GM12878 (cell line): ENCODE data around the gene C10orf105. TPM values are rescaled to one million over a fixed set of nuclear protein-coding genes. Genes with fewer than 3 reads are reported as not detected.

ENCODE experiments used
- ATAC-seq: fragments of 200-7000 bp; cut with Tn5 transposase; 3 replicates; pipeline ENCODE4 v1.9.1; 2020; ENCODE audit warnings: mild to moderate bottlenecking, moderate library complexity
- BruUV-seq: library from RNA; stranded (reverse); fragments of 400-500 nt; replicated peaks from 2 replicates; lab custom pipeline; 2021; lab: Mats Ljungman, UMichigan
- CTCF ChIA-PET: fragments of 300-600 bp; sonication (Branson Sonifier 250); formaldehyde crosslinking; extraction: SDS; loops from one replicate; lab custom pipeline; 2021; ENCODE audit warnings: inconsistent platforms; lab: Yijun Ruan, JAX
- POLR2A ChIA-PET: fragments of 350-600 bp; formaldehyde crosslinking; extraction: SDS; loops from one replicate; lab custom pipeline; 2021; ENCODE audit warnings: inconsistent platforms; lab: Charles Lee
- RAD21 ChIA-PET: fragments of 300-600 bp; sonication (Branson Sonifier 250); formaldehyde crosslinking; loops from one replicate; lab custom pipeline; 2023; ENCODE audit warnings: antibody characterized with exemption; ENCODE audit not compliant: unreplicated experiment; lab: Charles Lee
- SMC1A ChIA-PET: fragments of 300-600 bp; sonication (Branson Sonifier 250); formaldehyde crosslinking; loops from one replicate; lab custom pipeline; 2023; ENCODE audit not compliant: unreplicated experiment, uncharacterized antibody; lab: Charles Lee
- DNase-seq: peaks from one replicate; pipeline ENCODE4 v3.0.0-alpha.2; 2011; ENCODE audit warnings: low read depth, low spot score
- FAIRE-seq: peaks from 3 replicates; lab custom pipeline; 2011; peaks lifted over from hg19 to GRCh38; lab: Jason Lieb, UNC
- H2AFZ ChIP-seq: 2 replicates; pipeline ENCODE4 v1.6.0; 2011; ENCODE audit warnings: low read depth, low read length, control low read depth; ENCODE audit not compliant: control insufficient read depth
- H3K27ac ChIP-seq: 2 replicates; pipeline ENCODE4 v1.5.1; 2011; ENCODE audit warnings: control low read depth; ENCODE audit not compliant: control insufficient read depth, insufficient read depth
- H3K27me3 ChIP-seq, 2 experiments: replicated peaks in 1 of 2; 2 replicates each; pipeline versions ENCODE4 v1.6.0 to v1.6.1; 2011; ENCODE audit warnings: low read length in 1 of 2; ENCODE audit not compliant: control insufficient read depth in 2 of 2, insufficient read depth in 2 of 2
- H3K36me3 ChIP-seq, 2 experiments: 2 replicates each; pipeline ENCODE4 v1.5.1; 2011; ENCODE audit warnings: low read length in 1 of 2; ENCODE audit not compliant: control insufficient read depth in 2 of 2, insufficient read depth in 2 of 2
- H3K4me1 ChIP-seq: 2 replicates; pipeline ENCODE4 v1.6.1; 2011; ENCODE audit warnings: mild to moderate bottlenecking, low read length, moderate library complexity, mixed read lengths; ENCODE audit not compliant: control insufficient read depth, insufficient read depth
- H3K4me2 ChIP-seq: 2 replicates; pipeline ENCODE4 v1.6.0; 2011; ENCODE audit warnings: control low read depth; ENCODE audit not compliant: control insufficient read depth, insufficient read depth
- H3K4me3 ChIP-seq: fragments of 200-600 bp; sonication (generic); 2 replicates; pipeline ENCODE4 v1.5.1; 2016
- H3K79me2 ChIP-seq: 2 replicates; pipeline ENCODE4 v1.6.0; 2011; ENCODE audit warnings: low read length; ENCODE audit not compliant: control insufficient read depth, insufficient read depth
- H3K9ac ChIP-seq: 2 replicates; pipeline ENCODE4 v1.8.0; 2011; ENCODE audit warnings: low read length, control low read depth, mixed read lengths; ENCODE audit not compliant: control insufficient read depth, insufficient read depth
- H3K9me3 ChIP-seq: replicated peaks from 3 replicates; pipeline ENCODE4 v1.5.1; 2011; ENCODE audit warnings: mild to moderate bottlenecking, low read length; ENCODE audit not compliant: control insufficient read depth, insufficient read depth
- H4K20me1 ChIP-seq: 2 replicates; pipeline ENCODE4 v1.6.0; 2011; ENCODE audit not compliant: control insufficient read depth, insufficient read depth
- ATF7 ChIP-seq: fragments of 450-650 bp; IDR thresholded peaks from 2 replicates; pipeline ENCODE4 v1.6.1; 2016; ENCODE audit warnings: low read depth, mild to moderate bottlenecking
- CHD1 ChIP-seq: IDR thresholded peaks from 2 replicates; pipeline ENCODE4 v1.6.1; 2012; ENCODE audit warnings: low read depth, low read length, improper control_type of control experiment
- FOXK2 ChIP-seq: fragments of 450-650 bp; IDR thresholded peaks from 2 replicates; pipeline ENCODE4 v1.6.1; 2017; ENCODE audit warnings: mild to moderate bottlenecking, moderate library complexity
- HCFC1 ChIP-seq: fragments of 150-350 bp; IDR thresholded peaks from 2 replicates; pipeline ENCODE4 v1.6.1; 2014; ENCODE audit warnings: low read length
- NFYA ChIP-seq: IDR thresholded peaks from 2 replicates; pipeline ENCODE4 v1.6.1; 2011; ENCODE audit warnings: low read depth, mild to moderate bottlenecking, low read length, improper control_type of control experiment, borderline replicate concordance
- PAX8 ChIP-seq: fragments of 450-650 bp; IDR thresholded peaks from 2 replicates; pipeline ENCODE4 v1.6.1; 2017; ENCODE audit warnings: mild to moderate bottlenecking, moderate library complexity
- SMAD5 ChIP-seq: IDR thresholded peaks from 2 replicates; pipeline ENCODE4 v1.6.1; 2016; ENCODE audit warnings: antibody characterized with exemption, low read depth
- STAT1 ChIP-seq: fragments of 450-650 bp; conservative IDR thresholded peaks from 2 replicates; pipeline ENCODE4 v1.6.1; 2014; ENCODE audit warnings: antibody characterized with exemption, mild to moderate bottlenecking
- TCF3 ChIP-seq: IDR thresholded peaks from 2 replicates; pipeline ENCODE4 v1.6.1; 2012; ENCODE audit warnings: low read depth, mild to moderate bottlenecking, low read length, borderline replicate concordance; ENCODE audit not compliant: insufficient read depth
- WRNIP1 ChIP-seq: IDR thresholded peaks from 2 replicates; pipeline ENCODE4 v1.6.1; 2011; ENCODE audit warnings: low read depth, low read length, improper control_type of control experiment, borderline replicate concordance
- YBX1 ChIP-seq: fragments of 450-650 bp; IDR thresholded peaks from 2 replicates; pipeline ENCODE4 v1.6.1; 2016; ENCODE audit warnings: antibody characterized with exemption
- WGBS: methylation state at CpG from one replicate; pipeline ENCODE4 v1.1.6; 2016; ENCODE audit warnings: low lambda C conversion rate; ENCODE audit not compliant: insufficient replicate concordance, insufficient coverage; ENCODE audit errors: missing lambda C conversion rate; 5-methylcytosine and 5-hydroxymethylcytosine counted together
- in situ Hi-C: fragments of 300-500 bp; cut with MboI; formaldehyde crosslinking; loops from 9 replicates; pipeline ENCODE4 v1.14.3; 2018; ENCODE audit warnings: mixed read lengths
- intact Hi-C: fragments of 100-400 bp; cut with micrococcal nuclease; formaldehyde crosslinking; loops from one replicate; pipeline ENCODE4 v1.14.2; 2022; ENCODE audit not compliant: unreplicated experiment
- polyA plus RNA-seq, 11 experiments: library from polyadenylated mRNA; depleted of rRNA in 4 of 11; unstranded in 6 of 11; stranded (reverse) in 5 of 11; fragments of >200 nt; fragmentation: Nextera tagmentation in 4 of 11; fragmentation: Illumina TruSeq in 1 of 11; extraction: Ambion mirVana in 4 of 11; extraction: Trizol in 1 of 11; gene quantifications; 1 replicate in 1 of 11; 2 replicates in 10 of 11; pipeline versions ENCODE4 v1.2.1 to v1.2.3, GENCODE V29; 2011 to 2016; ENCODE audit warnings: inconsistent platforms in 2 of 11, missing spikeins in 2 of 11, low read depth in 1 of 11
- total RNA-seq, 4 experiments: library from RNA; depleted of rRNA in 3 of 4; stranded (reverse); fragments of >200 nt in 3 of 4; fragmentation: Illumina TruSeq in 1 of 4; extraction: Trizol in 1 of 4; gene quantifications; 2 replicates each; pipeline versions ENCODE4 v1.2.1 to v1.2.3, GENCODE V29; 2013 to 2021
- TF ChIP-seq, protein P1 (sequence below): fragments of 450-650 bp; IDR thresholded peaks from 2 replicates; pipeline ENCODE4 v1.6.1; 2017; ENCODE audit warnings: mild to moderate bottlenecking, moderate library complexity
- TF ChIP-seq, protein P2 (sequence below): fragments of 450-650 bp; IDR thresholded peaks from 2 replicates; pipeline ENCODE4 v1.6.1; 2017; ENCODE audit warnings: mild to moderate bottlenecking, low read depth, inconsistent platforms; ENCODE audit not compliant: poor library complexity, severe bottlenecking
- TF ChIP-seq, protein P3 (sequence below): fragments of 450-650 bp; IDR thresholded peaks from 2 replicates; pipeline ENCODE4 v1.6.1; 2017; ENCODE audit warnings: low read depth, mild to moderate bottlenecking, moderate library complexity

The C10orf105 gene
- total and polyA plus RNA-seq, 10 of the 15 experiments (the other 5 are each of a cell fraction or from before 2014, with no cell fraction given), result 0.04 to 0.06 (median 0.05) TPM; not detected in 7

DNA sequence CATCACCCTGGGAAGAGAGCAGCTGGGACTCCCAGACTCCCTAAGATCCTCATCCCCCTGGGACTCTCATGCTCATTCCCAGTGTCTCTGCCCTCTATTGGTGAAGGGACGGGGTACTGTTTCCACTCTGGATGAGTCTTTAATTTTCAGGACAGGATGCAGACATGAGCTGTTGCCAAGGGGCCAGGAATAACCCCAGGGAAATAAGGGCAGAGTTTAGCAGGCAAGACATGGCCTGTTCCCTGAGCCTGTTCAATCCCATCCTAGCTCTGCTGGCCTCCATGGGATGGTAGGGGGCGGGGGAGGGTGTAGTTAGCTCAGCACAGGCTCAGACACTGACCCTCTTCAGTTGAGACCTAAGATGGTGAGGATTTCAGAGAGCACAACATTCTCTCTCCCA is 14.0 kb downstream of the C10orf105 start:
- Histone ChIP-seq H3K4me2 (no peak overlapping the region), H3K79me2 (no peaks in the 10 kb centered on the region), H4K20me1 (no peaks in the 10 kb centered on the region), H3K9me3 (no peaks in the 10 kb centered on the region), H3K36me3 (no peaks in the 10 kb centered on the region), H3K27ac (no peak overlapping the region), H3K9ac (no peak overlapping the region), H3K4me3 (no peak overlapping the region), H3K27me3 (no peaks in the 10 kb centered on the region; a peak in 1 of 4 replicates), H3K4me1 (no peaks in the 10 kb centered on the region), H2AFZ (no peak overlapping the region)
- ChIA-PET SMC1A (interaction anchor here (0.6 to 4.3 kb wide), 6 partner anchors 8 to 328 kb away, joined by 3 to 51 read pairs (median 3); no protein-coding TSS in a partner anchor), RAD21 (interaction anchor here (0.7 to 3.1 kb wide), 5 partner anchors 11 to 191 kb away, joined by 3 to 13 read pairs (median 3); partner anchors contain the start of gene VSIR), CTCF (interaction anchor here (0.9 to 6.3 kb wide), 9 partner anchors 9 to 390 kb away, joined by 3 to 116 read pairs (median 9); partner anchors contain the start of gene SLC29A3), POLR2A (no interaction called here)
- in situ Hi-C loops, result loop anchor here (10.0 kb wide), 1 partner anchor 321 kb away; no protein-coding TSS in a partner anchor
- FAIRE-seq, result no peak
- no TSS peak for BruUV-seq
- ATAC-seq, result no peak
- TF ChIP-seq YBX1, result no peak
- TF ChIP-seq, protein P1, sequence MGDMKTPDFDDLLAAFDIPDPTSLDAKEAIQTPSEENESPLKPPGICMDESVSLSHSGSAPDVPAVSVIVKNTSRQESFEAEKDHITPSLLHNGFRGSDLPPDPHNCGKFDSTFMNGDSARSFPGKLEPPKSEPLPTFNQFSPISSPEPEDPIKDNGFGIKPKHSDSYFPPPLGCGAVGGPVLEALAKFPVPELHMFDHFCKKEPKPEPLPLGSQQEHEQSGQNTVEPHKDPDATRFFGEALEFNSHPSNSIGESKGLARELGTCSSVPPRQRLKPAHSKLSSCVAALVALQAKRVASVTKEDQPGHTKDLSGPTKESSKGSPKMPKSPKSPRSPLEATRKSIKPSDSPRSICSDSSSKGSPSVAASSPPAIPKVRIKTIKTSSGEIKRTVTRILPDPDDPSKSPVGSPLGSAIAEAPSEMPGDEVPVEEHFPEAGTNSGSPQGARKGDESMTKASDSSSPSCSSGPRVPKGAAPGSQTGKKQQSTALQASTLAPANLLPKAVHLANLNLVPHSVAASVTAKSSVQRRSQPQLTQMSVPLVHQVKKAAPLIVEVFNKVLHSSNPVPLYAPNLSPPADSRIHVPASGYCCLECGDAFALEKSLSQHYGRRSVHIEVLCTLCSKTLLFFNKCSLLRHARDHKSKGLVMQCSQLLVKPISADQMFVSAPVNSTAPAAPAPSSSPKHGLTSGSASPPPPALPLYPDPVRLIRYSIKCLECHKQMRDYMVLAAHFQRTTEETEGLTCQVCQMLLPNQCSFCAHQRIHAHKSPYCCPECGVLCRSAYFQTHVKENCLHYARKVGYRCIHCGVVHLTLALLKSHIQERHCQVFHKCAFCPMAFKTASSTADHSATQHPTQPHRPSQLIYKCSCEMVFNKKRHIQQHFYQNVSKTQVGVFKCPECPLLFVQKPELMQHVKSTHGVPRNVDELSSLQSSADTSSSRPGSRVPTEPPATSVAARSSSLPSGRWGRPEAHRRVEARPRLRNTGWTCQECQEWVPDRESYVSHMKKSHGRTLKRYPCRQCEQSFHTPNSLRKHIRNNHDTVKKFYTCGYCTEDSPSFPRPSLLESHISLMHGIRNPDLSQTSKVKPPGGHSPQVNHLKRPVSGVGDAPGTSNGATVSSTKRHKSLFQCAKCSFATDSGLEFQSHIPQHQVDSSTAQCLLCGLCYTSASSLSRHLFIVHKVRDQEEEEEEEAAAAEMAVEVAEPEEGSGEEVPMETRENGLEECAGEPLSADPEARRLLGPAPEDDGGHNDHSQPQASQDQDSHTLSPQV, result no peak
- no peak for TF ChIP-seq SMAD5
- no peak for TF ChIP-seq CHD1
- TF ChIP-seq STAT1, result no peak
- TF ChIP-seq ATF7, result no peak
- no peak for TF ChIP-seq HCFC1
- TF ChIP-seq, protein P2, sequence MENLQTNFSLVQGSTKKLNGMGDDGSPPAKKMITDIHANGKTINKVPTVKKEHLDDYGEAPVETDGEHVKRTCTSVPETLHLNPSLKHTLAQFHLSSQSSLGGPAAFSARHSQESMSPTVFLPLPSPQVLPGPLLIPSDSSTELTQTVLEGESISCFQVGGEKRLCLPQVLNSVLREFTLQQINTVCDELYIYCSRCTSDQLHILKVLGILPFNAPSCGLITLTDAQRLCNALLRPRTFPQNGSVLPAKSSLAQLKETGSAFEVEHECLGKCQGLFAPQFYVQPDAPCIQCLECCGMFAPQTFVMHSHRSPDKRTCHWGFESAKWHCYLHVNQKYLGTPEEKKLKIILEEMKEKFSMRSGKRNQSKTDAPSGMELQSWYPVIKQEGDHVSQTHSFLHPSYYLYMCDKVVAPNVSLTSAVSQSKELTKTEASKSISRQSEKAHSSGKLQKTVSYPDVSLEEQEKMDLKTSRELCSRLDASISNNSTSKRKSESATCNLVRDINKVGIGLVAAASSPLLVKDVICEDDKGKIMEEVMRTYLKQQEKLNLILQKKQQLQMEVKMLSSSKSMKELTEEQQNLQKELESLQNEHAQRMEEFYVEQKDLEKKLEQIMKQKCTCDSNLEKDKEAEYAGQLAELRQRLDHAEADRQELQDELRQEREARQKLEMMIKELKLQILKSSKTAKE, result no peak
- no peak for TF ChIP-seq PAX8
- TF ChIP-seq TCF3, result no peak
- TF ChIP-seq WRNIP1, result no peak
- TF ChIP-seq FOXK2, result no peak
- no peak for TF ChIP-seq NFYA
- TF ChIP-seq, protein P3, sequence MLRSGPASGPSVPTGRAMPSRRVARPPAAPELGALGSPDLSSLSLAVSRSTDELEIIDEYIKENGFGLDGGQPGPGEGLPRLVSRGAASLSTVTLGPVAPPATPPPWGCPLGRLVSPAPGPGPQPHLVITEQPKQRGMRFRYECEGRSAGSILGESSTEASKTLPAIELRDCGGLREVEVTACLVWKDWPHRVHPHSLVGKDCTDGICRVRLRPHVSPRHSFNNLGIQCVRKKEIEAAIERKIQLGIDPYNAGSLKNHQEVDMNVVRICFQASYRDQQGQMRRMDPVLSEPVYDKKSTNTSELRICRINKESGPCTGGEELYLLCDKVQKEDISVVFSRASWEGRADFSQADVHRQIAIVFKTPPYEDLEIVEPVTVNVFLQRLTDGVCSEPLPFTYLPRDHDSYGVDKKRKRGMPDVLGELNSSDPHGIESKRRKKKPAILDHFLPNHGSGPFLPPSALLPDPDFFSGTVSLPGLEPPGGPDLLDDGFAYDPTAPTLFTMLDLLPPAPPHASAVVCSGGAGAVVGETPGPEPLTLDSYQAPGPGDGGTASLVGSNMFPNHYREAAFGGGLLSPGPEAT, result no peak
- intact Hi-C loops, result loop anchor here (5.0 kb wide), 2 partner anchors 107 to 218 kb away; no protein-coding TSS in a partner anchor
- 0% methylated on average over 2 of the region's 2 CpGs for WGBS
- DNase-seq, result no peak
